OCI-LY1 (cell line): ENCODE results near the gene EYS.

Experiments used
- CTCF ChIP-seq: fragments of 200-600 bp; sonication (generic), shearing (Covaris generic); IDR thresholded peaks from 2 replicates; pipeline ENCODE4 v1.5.1; 2017; ENCODE audit warnings: mild to moderate bottlenecking, antibody characterized with exemption, low read length, moderate library complexity, mixed read lengths
- EZH2 ChIP-seq: fragments of 200-600 bp; sonication (generic), shearing (Covaris generic); IDR thresholded peaks from 2 replicates; pipeline ENCODE4 v1.8.0; 2017; ENCODE audit warnings: borderline replicate concordance, mixed run types, mild to moderate bottlenecking, antibody characterized with exemption, low read length, moderate library complexity, mixed read lengths

GRCh38 chr6:63730311-63730710, 1976.7 kb downstream of the EYS start:
- TF ChIP-seq CTCF (no peak), EZH2 (no peak)
